Endothelial cell of umbilical vein (primary cell): Measurements from ENCODE around the gene LUZP2. TPM values are rescaled to one million over a fixed set of nuclear protein-coding genes. Genes with fewer than 3 reads are reported as not detected.

Source experiments
- BruUV-seq: library from RNA; stranded (reverse); fragments of 400-500 nt; replicated peaks from 2 replicates; lab custom pipeline; 2021; lab: Mats Ljungman, UMichigan
- CTCF ChIA-PET: fragments of 300-600, 350-600 bp; sonication (Branson Sonifier 250); formaldehyde crosslinking; loops from one replicate; lab custom pipeline; 2021; ENCODE audit warnings: antibody characterized with exemption, inconsistent platforms; lab: Charles Lee
- POLR2A ChIA-PET: fragments of 300-600, 350-600 bp; sonication (Branson Sonifier 250); formaldehyde crosslinking; loops from one replicate; lab custom pipeline; 2021; ENCODE audit warnings: antibody characterized with exemption, inconsistent platforms; lab: Charles Lee
- DNase-seq: peaks from one replicate; pipeline ENCODE4 v3.0.0-alpha.2; 2011; ENCODE audit warnings: low read depth, low spot score
- FAIRE-seq: peaks from 2 replicates; lab custom pipeline; 2011; peaks lifted over from hg19 to GRCh38; lab: Jason Lieb, UNC
- H2AFZ ChIP-seq: 2 replicates; pipeline ENCODE4 v1.6.0; 2012; ENCODE audit warnings: low read depth, low read length, control low read depth, inconsistent platforms
- H3K27ac ChIP-seq: 2 replicates; pipeline ENCODE4 v1.5.1; 2011; ENCODE audit warnings: low read depth, mild to moderate bottlenecking, control low read depth, low read length, moderate library complexity; ENCODE audit not compliant: insufficient read depth
- H3K27me3 ChIP-seq, 2 experiments: 2 replicates each; pipeline versions ENCODE4 v1.6.0 to v1.6.1; 2011; ENCODE audit warnings: low read length in 2 of 2, mixed read lengths in 1 of 2; ENCODE audit not compliant: control insufficient read depth in 2 of 2, insufficient read depth in 2 of 2
- H3K36me3 ChIP-seq, 2 experiments: 2 replicates in 1 of 2; 3 replicates in 1 of 2; pipeline ENCODE4 v1.5.1; 2011; ENCODE audit warnings: low read length in 2 of 2, mild to moderate bottlenecking in 1 of 2, moderate library complexity in 1 of 2; ENCODE audit not compliant: control insufficient read depth in 2 of 2, insufficient read depth in 2 of 2; ENCODE audit errors: extremely low read depth in 1 of 2
- H3K4me1 ChIP-seq: 3 replicates; pipeline ENCODE4 v1.5.1; 2011; ENCODE audit warnings: mild to moderate bottlenecking, low read length; ENCODE audit not compliant: control insufficient read depth, insufficient read depth; ENCODE audit errors: extremely low read depth
- H3K4me2 ChIP-seq: 2 replicates; pipeline ENCODE4 v1.6.1; 2011; ENCODE audit warnings: low read length, control low read depth, mixed read lengths; ENCODE audit not compliant: insufficient read depth
- H3K4me3 ChIP-seq, 3 experiments: fragments of 200-600 bp in 1 of 3; sonication (generic), shearing (Covaris generic) in 1 of 3; replicated peaks in 1 of 3; 2 replicates each; pipeline ENCODE4 v1.5.1; 2011 to 2016; ENCODE audit warnings: control low read depth in 3 of 3, low read length in 3 of 3, mild to moderate bottlenecking in 2 of 3, inconsistent platforms in 1 of 3, low read depth in 1 of 3, moderate library complexity in 1 of 3; ENCODE audit not compliant: insufficient read depth in 1 of 3
- H3K79me2 ChIP-seq: 2 replicates; pipeline ENCODE4 v1.6.0; 2012; ENCODE audit warnings: low read length, inconsistent platforms; ENCODE audit not compliant: control insufficient read depth, insufficient read depth
- H3K9ac ChIP-seq: replicated peaks from 2 replicates; pipeline ENCODE3; 2011; ENCODE audit warnings: low read length, control low read depth; ENCODE audit not compliant: insufficient read depth; ENCODE audit errors: extremely low read depth
- H3K9me1 ChIP-seq: replicated peaks from 3 replicates; pipeline ENCODE4 v1.6.0; 2011; ENCODE audit warnings: mild to moderate bottlenecking, low read length; ENCODE audit not compliant: control insufficient read depth, insufficient read depth; ENCODE audit errors: extremely low read depth
- H3K9me3 ChIP-seq: replicated peaks from 2 replicates; pipeline ENCODE4 v1.5.1; 2012; ENCODE audit warnings: low read length, inconsistent platforms; ENCODE audit not compliant: control insufficient read depth, insufficient read depth
- H4K20me1 ChIP-seq: replicated peaks from 2 replicates; pipeline ENCODE3; 2011; ENCODE audit warnings: mild to moderate bottlenecking, low read length; ENCODE audit not compliant: control insufficient read depth, insufficient read depth; ENCODE audit errors: extremely low read depth
- EZH2 ChIP-seq: IDR thresholded peaks from 2 replicates; pipeline ENCODE4 v1.6.1; 2012; ENCODE audit warnings: borderline replicate concordance, low read depth, mild to moderate bottlenecking, moderate library complexity, low read length, inconsistent platforms; ENCODE audit not compliant: severe bottlenecking
- FOS ChIP-seq: IDR thresholded peaks from 2 replicates; pipeline ENCODE4 v1.6.1; 2011; ENCODE audit warnings: mild to moderate bottlenecking, low read length, moderate library complexity, borderline replicate concordance; ENCODE audit not compliant: insufficient read depth
- GATA2 ChIP-seq: IDR thresholded peaks from 2 replicates; pipeline ENCODE4 v1.7.0; 2011; ENCODE audit warnings: low read depth, mild to moderate bottlenecking, moderate library complexity, mixed read lengths, low read length; ENCODE audit not compliant: insufficient read length, insufficient read depth
- JUN ChIP-seq: IDR thresholded peaks from 2 replicates; pipeline ENCODE4 v1.6.1; 2011; ENCODE audit warnings: borderline replicate concordance, low read depth; ENCODE audit not compliant: insufficient read length, insufficient read depth
- POLR2A ChIP-seq: IDR thresholded peaks from 2 replicates; pipeline ENCODE4 v1.6.1; 2012; ENCODE audit warnings: low read depth, mild to moderate bottlenecking, control low read depth, low read length
- POLR2AphosphoS5 ChIP-seq: IDR thresholded peaks from 2 replicates; pipeline ENCODE4 v1.6.1; 2012; ENCODE audit warnings: low read depth, mild to moderate bottlenecking, control low read depth, low read length, moderate library complexity; ENCODE audit not compliant: insufficient read depth
- dilution Hi-C: fragments of 300-500 bp; cut with MboI; formaldehyde crosslinking; loops from one replicate; pipeline ENCODE4 v1.15.0; 2019; ENCODE audit warnings: low sequenced_read_pairs; ENCODE audit not compliant: extremely low pct_ligation_motif_present
- intact Hi-C: fragments of 100-400 bp; cut with micrococcal nuclease; formaldehyde crosslinking; loops from one replicate; pipeline ENCODE4 v1.10.0; 2022
- polyA plus RNA-seq, 4 experiments: library from polyadenylated mRNA; depleted of rRNA in 3 of 4; stranded (reverse) in 3 of 4; unstranded in 1 of 4; fragments of >200 nt; gene quantifications; 2 replicates each; pipeline versions ENCODE4 v1.2.1 to v1.2.3, GENCODE V29; 2011 to 2012; ENCODE audit warnings: missing spikeins in 1 of 4
- total RNA-seq: library from RNA; stranded (reverse); gene quantifications from 2 replicates; pipeline ENCODE4 v1.2.3, GENCODE V29; 2021
- TF ChIP-seq, protein P1 (sequence below), 2 donors: IDR thresholded peaks; 1 replicate in 1 of 2; 2 replicates in 1 of 2; pipeline ENCODE4 v1.5.1; 2011; ENCODE audit warnings: low read length in 2 of 2, mild to moderate bottlenecking in 2 of 2, moderate library complexity in 2 of 2, control low read depth in 1 of 2, inconsistent platforms in 1 of 2, low read depth in 1 of 2; ENCODE audit not compliant: insufficient read depth in 1 of 2; ENCODE audit errors: extremely low read depth in 1 of 2

LUZP2 gene
- total and polyA plus RNA-seq, 2 donors (not counting 3 experiments of a cell fraction or from before 2014, with no cell fraction given) = 0.07 TPM; not detected in 1

GRCh38 chr11:24585192-24585591, 88.3 kb downstream of the LUZP2 start:
- H3K27ac ChIP-seq = no peak overlapping the region
- no TSS peak for BruUV-seq
- intact Hi-C loops = loop anchor here (10.0 kb wide), 1 partner anchor 250 kb away; no protein-coding TSS in a partner anchor
- H2AFZ ChIP-seq = no peak overlapping the region
- no peaks in the 10 kb centered on the region for H3K36me3 ChIP-seq
- H3K79me2 ChIP-seq = no peaks in the 10 kb centered on the region
- H3K9me3 ChIP-seq = no peaks in the 10 kb centered on the region
- ChIA-PET CTCF (interaction anchor here (1.1 kb wide), 1 partner anchor 10 kb away, joined by 3 read pairs; no protein-coding TSS in a partner anchor), POLR2A (no interaction called here)
- H3K4me3 ChIP-seq = no peak overlapping the region
- no peak overlapping the region for H3K9ac ChIP-seq
- no peaks in the 10 kb centered on the region for H4K20me1 ChIP-seq
- no peak overlapping the region for H3K4me2 ChIP-seq
- FAIRE-seq = no peak
- peaks cover 11% of the 10 kb centered on the region for H3K4me1 ChIP-seq
- peak; percentile 54 for DNase-seq
- H3K9me1 ChIP-seq = no peaks in the 10 kb centered on the region
- H3K27me3 ChIP-seq = no peaks in the 10 kb centered on the region
- dilution Hi-C loops = no loop called here
- no peak for TF ChIP-seq GATA2
- no peak for TF ChIP-seq JUN
- no peak for TF ChIP-seq FOS
- no peak for TF ChIP-seq EZH2
- TF ChIP-seq POLR2AphosphoS5 = no peak
- no peak for TF ChIP-seq POLR2A
- TF ChIP-seq, protein P1, sequence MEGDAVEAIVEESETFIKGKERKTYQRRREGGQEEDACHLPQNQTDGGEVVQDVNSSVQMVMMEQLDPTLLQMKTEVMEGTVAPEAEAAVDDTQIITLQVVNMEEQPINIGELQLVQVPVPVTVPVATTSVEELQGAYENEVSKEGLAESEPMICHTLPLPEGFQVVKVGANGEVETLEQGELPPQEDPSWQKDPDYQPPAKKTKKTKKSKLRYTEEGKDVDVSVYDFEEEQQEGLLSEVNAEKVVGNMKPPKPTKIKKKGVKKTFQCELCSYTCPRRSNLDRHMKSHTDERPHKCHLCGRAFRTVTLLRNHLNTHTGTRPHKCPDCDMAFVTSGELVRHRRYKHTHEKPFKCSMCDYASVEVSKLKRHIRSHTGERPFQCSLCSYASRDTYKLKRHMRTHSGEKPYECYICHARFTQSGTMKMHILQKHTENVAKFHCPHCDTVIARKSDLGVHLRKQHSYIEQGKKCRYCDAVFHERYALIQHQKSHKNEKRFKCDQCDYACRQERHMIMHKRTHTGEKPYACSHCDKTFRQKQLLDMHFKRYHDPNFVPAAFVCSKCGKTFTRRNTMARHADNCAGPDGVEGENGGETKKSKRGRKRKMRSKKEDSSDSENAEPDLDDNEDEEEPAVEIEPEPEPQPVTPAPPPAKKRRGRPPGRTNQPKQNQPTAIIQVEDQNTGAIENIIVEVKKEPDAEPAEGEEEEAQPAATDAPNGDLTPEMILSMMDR (IDR thresholded peaks at IDR 0.05; ENCODE audit: extremely low read depth in 1 of 2, insufficient read depth in 1 of 2, low read depth in 1 of 2, low read length in 2 of 2) = no peak
